Measurements from ENCODE around the gene GPHA2. TPM values are rescaled to one million over a fixed set of nuclear protein-coding genes. Genes with fewer than 3 reads are reported as not detected.

The GPHA2 gene
- polyA plus RNA-seq, 2 of the 4 experiments (the other 2 are of a cell fraction), result not detected

DNA sequence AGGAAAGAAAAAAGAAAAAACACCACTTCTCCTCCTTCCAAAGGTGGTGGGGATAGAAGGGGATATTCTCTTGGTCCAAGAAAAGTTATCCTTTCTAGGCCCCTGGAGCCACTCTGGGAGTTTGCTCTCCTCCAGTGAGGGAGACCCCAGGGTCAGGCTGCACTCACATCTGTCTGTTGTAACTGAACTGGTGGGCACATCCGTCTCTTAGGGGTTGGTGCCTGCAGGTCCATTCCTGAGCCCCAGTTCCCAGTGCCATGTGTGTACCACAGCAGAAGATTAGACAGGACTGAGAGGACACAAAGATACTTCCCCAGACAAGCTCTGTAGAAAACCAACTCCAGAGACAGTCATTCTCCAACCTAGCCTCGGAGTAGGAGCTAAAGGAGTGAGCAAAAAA, 15.6 kb downstream of the GPHA2 start:
- peaks cover 22% of the 10 kb centered on the region for H3K4me1 ChIP-seq
- ATAC-seq (no peak), FAIRE-seq (no peak), DNase-seq (ENCODE audit: low read depth in 1 of 2, low spot score in 1 of 2) (no peak)
- POLR2A ChIA-PET, result no interaction called here
- CTCF ChIA-PET, result interaction anchor here (1.2 to 14.9 kb wide), 4 partner anchors 20 to 94 kb away, joined by 3 to 132 read pairs (median 6); partner anchors contain the start of gene ARL2
- no peaks in the 10 kb centered on the region for H3K9me3 ChIP-seq
- H3K4me3 ChIP-seq, result no peak overlapping the region
- TF ChIP-seq BHLHE40 (IDR thresholded peaks at IDR 0.05; ENCODE audit: low read depth, low read length) (no peak), RFX5 (IDR thresholded peaks at IDR 0.05) (no peak), CHD4 (IDR thresholded peaks at IDR 0.05; ENCODE audit: borderline replicate concordance) (no peak), NFE2L2 (conservative IDR thresholded peaks at IDR 0.05; ENCODE audit: low read length) (no peak), ZC3H11A (IDR thresholded peaks at IDR 0.05) (no peak), HOXA7 (CRISPR knock-in tag; IDR thresholded peaks at IDR 0.05) (no peak), EHF (CRISPR knock-in tag; IDR thresholded peaks at IDR 0.05) (no peak), HEYL (CRISPR knock-in tag; IDR thresholded peaks at IDR 0.05) (no peak), TFCP2L1 (CRISPR knock-in tag; IDR thresholded peaks at IDR 0.05) (no peak), HOXB13 (CRISPR knock-in tag; IDR thresholded peaks at IDR 0.05; ENCODE audit: low read depth) (no peak), ZFP36 (IDR thresholded peaks at IDR 0.05; ENCODE audit: borderline replicate concordance, partially characterized antibody) (no peak), SREBF2 (IDR thresholded peaks at IDR 0.05) (no peak), EP300 (IDR thresholded peaks at IDR 0.05) (no peak), CEBPB (IDR thresholded peaks at IDR 0.05) (no peak), KDM1A (IDR thresholded peaks at IDR 0.05; ENCODE audit: low read depth) (no peak)
- TF ChIP-seq, protein P1, sequence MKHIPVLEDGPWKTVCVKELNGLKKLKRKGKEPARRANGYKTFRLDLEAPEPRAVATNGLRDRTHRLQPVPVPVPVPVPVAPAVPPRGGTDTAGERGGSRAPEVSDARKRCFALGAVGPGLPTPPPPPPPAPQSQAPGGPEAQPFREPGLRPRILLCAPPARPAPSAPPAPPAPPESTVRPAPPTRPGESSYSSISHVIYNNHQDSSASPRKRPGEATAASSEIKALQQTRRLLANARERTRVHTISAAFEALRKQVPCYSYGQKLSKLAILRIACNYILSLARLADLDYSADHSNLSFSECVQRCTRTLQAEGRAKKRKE (CRISPR knock-in tag; IDR thresholded peaks at IDR 0.05; ENCODE audit: low read depth), result no peak
- no peak overlapping the region for H3K4me2 ChIP-seq
- no peak overlapping the region for H3K27ac ChIP-seq
- WGBS (ENCODE audit: missing lambda C conversion rate), result 69% methylated on average over 2 of the region's 2 CpGs

DNA sequence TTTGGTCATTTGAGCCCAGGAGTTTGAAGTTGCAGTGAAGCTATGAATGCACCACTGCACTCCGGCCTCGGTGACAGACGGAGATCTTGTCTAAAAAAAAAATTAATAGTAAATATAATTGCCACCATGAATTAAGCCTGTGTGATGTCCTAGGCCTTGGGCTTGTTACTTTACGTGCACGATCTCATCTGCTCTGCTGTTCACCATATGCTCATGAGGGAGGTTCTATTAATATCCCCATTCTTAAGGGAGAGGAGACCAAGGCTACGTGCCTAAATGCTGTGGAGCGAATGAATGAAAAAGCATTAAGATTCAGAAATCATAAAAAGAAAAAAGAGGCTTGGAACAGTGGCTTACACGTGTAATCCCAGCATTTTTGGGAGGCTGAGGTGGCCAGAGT, 16.1 kb downstream of the GPHA2 start:
- ATAC-seq, result no peak
- H3K4me2 ChIP-seq, result no peak overlapping the region
- ChIA-PET CTCF (interaction anchor here (0.6 to 14.9 kb wide), 6 partner anchors 20 to 357 kb away, joined by 3 to 132 read pairs (median 6); partner anchors contain the start of genes ARL2 and BATF2), POLR2A (no interaction called here)
- H3K4me3 ChIP-seq, result no peak overlapping the region
- H3K27ac ChIP-seq, result no peak overlapping the region
- no peaks in the 10 kb centered on the region for H3K9me3 ChIP-seq
- TF ChIP-seq, protein P1 (CRISPR knock-in tag; IDR thresholded peaks at IDR 0.05; ENCODE audit: low read depth), result no peak
- TF ChIP-seq ZC3H11A (IDR thresholded peaks at IDR 0.05) (no peak), HOXA7 (CRISPR knock-in tag; IDR thresholded peaks at IDR 0.05) (no peak), NR3C1 (IDR thresholded peaks at IDR 0.05) (no peak), RNF2 (IDR thresholded peaks at IDR 0.05; ENCODE audit: borderline replicate concordance, low read depth) (no peak), HDAC2 (IDR thresholded peaks at IDR 0.05) (no peak), NFE2L2 (conservative IDR thresholded peaks at IDR 0.05; ENCODE audit: low read length) (no peak), TP53 (CRISPR knock-in tag; IDR thresholded peaks at IDR 0.05) (no peak), JUNB (IDR thresholded peaks at IDR 0.05) (no peak), RFX5 (IDR thresholded peaks at IDR 0.05) (no peak), HOXB5 (CRISPR knock-in tag; IDR thresholded peaks at IDR 0.05) (no peak), JUN (IDR thresholded peaks at IDR 0.05) (no peak), BHLHE40 (IDR thresholded peaks at IDR 0.05; ENCODE audit: low read depth, low read length) (no peak), EHF (CRISPR knock-in tag; IDR thresholded peaks at IDR 0.05) (no peak), ESRRA (IDR thresholded peaks at IDR 0.05; ENCODE audit: borderline replicate concordance, low read length) (no peak)
- TF ChIP-seq, protein P2, sequence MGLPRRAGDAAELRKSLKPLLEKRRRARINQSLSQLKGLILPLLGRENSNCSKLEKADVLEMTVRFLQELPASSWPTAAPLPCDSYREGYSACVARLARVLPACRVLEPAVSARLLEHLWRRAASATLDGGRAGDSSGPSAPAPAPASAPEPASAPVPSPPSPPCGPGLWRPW (IDR thresholded peaks at IDR 0.05), result no peak
- TF ChIP-seq, protein P3, sequence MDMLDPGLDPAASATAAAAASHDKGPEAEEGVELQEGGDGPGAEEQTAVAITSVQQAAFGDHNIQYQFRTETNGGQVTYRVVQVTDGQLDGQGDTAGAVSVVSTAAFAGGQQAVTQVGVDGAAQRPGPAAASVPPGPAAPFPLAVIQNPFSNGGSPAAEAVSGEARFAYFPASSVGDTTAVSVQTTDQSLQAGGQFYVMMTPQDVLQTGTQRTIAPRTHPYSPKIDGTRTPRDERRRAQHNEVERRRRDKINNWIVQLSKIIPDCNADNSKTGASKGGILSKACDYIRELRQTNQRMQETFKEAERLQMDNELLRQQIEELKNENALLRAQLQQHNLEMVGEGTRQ (IDR thresholded peaks at IDR 0.05), result no peak
- TF ChIP-seq, protein P4, sequence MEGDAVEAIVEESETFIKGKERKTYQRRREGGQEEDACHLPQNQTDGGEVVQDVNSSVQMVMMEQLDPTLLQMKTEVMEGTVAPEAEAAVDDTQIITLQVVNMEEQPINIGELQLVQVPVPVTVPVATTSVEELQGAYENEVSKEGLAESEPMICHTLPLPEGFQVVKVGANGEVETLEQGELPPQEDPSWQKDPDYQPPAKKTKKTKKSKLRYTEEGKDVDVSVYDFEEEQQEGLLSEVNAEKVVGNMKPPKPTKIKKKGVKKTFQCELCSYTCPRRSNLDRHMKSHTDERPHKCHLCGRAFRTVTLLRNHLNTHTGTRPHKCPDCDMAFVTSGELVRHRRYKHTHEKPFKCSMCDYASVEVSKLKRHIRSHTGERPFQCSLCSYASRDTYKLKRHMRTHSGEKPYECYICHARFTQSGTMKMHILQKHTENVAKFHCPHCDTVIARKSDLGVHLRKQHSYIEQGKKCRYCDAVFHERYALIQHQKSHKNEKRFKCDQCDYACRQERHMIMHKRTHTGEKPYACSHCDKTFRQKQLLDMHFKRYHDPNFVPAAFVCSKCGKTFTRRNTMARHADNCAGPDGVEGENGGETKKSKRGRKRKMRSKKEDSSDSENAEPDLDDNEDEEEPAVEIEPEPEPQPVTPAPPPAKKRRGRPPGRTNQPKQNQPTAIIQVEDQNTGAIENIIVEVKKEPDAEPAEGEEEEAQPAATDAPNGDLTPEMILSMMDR (IDR thresholded peaks at IDR 0.05), result no peak
- peaks cover 21% of the 10 kb centered on the region for H3K4me1 ChIP-seq
- no peak for DNase-seq (ENCODE audit: low read depth in 1 of 2, low spot score in 1 of 2)
- WGBS (ENCODE audit: missing lambda C conversion rate), result 87% methylated on average over 8 of the region's 8 CpGs
- no peak for FAIRE-seq
